GM15510 (cell line): ENCODE measurements around the gene TRMT5.

Source experiments
- POLR2A ChIP-seq: IDR thresholded peaks from 3 replicates; pipeline ENCODE4 v1.6.1; 2011; ENCODE audit warnings: borderline replicate concordance; ENCODE audit not compliant: insufficient read length; ENCODE audit errors: extremely low read depth

The TRMT5 gene

DNA sequence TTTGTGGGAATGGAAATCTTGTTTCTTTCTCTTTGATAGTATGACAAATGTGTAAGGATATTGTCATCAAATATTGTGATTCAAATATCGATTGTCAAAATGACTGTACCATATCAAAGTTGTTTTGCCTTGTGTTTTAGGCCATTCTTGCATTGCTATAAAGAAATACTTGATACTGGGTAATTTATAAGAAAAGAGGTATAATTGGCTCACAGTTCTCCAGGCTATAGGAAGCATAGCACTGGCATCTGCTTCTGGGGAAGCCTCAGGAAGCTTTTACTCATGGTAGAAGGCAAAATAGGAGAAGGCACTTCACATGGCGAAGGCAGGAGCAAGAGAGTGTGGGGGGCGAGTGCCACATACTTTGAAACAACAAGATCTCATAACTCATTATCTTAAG, 7.8 kb downstream of the TRMT5 start:
- TF ChIP-seq POLR2A = no peak

DNA sequence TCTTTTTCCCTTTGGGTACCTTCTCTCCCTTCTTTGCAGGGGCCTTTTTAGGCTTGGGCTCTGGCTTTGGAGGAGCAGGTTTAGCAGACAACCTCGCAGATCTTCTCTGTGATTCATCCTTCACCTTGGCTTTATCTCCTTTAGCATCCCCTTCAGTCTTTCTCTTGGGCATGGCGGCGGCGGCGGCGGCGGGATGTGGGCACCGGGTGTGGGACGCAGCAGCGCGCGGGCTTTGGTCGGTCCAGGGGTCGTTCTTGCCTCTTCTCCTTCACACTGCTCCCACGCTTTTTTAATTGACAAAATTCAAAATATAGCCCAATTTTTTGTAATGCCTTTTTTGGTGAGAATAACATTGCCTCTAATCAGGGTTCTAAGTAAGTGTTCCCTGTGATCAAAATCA, 8.6 kb downstream of the TRMT5 start:
- no peak for TF ChIP-seq POLR2A

DNA sequence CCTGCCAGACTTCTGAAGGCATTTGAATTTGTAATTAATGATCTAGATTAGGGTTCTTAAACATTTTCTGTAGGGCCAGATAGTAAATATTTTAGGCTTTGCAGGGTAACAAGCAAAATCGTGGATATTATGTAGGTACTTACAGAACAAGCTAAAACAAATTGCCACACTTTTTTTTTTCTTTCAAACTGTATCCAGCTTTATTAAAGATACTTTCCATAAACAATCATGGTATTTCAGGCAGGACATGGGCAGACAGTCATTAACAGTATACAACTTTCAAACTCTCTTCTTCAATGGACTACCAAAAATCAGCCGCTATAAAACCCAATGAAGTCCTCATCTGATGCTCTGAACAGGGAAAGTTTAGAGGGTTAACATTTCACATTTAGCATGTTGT, 9.6 kb downstream of the TRMT5 start:
- no peak for TF ChIP-seq POLR2A

DNA sequence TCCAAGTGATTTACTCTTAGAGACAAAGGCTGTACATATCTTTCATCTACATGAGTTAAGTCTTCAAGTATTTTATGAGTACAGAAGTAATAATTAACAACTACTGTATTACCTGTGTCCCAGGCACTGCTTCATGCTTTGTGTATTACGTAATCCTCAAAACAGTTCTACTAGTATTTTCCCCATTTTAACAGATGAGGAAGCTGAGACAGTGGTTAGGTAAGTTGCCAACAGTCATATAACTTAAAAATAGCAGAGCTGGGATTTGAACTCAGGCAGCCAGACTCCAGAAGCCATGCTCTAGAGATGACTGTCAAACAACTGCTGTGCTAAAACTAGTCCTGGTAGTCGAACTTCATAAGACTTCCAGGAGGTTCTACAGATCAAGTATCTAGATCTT, 10.7 kb downstream of the TRMT5 start:
- no peak for TF ChIP-seq POLR2A

DNA sequence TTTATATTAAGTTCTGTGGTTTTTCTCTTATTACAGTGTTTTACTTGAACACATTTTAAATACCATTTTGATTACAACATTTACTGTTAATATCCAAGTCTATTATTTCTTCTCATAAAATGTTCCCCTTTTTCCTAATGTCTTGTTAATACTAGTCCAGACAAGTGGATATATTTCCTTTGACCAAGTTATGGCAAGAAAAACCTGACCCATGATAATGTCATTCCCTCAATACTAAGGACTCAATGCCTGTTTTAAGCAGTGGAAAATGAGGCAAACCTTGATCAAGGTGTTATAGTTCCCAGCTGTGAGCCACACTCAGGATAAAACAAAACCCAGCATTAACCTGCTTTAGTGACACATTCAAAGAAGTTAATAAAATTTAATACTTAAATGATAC, 12.2 kb downstream of the TRMT5 start:
- TF ChIP-seq POLR2A = no peak

DNA sequence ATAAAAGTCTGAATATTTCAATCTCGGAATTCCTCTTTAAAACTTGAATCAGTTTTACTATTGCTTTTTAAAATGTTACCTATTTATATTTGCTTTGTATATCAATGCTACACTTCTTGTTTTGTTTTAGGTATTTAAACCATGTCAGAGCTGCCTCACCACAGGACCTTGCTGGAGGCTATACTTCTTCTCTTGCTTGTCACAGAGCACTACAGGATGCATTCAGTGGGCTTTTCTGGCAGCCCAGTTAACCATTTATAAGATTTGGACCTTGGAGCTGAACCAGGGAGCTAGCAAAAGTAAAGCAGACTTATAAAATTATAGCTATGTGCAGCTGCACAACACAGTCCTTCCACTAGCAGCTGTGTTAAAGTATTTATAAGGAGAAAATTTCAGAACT, 12.8 kb downstream of the TRMT5 start:
- TF ChIP-seq POLR2A = no peak

DNA sequence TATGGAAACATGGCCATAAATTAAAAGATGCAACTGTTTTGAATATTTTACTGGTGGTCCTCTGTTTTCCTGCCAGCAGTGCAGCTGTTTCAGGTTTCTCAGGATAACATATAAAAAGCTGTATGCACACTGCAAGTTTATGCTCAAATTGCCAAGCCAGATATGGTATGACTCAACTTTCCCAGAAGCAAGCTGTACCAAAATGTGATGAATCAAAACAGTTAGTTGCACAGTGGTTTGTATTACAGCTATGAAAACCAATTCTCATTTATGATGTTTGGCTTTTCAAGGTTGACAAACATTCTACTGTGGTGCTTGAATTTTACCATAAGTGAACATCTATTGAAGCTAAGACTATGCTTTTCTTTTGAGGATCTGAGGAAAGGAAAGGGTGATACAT, 15.5 kb downstream of the TRMT5 start:
- no peak for TF ChIP-seq POLR2A

DNA sequence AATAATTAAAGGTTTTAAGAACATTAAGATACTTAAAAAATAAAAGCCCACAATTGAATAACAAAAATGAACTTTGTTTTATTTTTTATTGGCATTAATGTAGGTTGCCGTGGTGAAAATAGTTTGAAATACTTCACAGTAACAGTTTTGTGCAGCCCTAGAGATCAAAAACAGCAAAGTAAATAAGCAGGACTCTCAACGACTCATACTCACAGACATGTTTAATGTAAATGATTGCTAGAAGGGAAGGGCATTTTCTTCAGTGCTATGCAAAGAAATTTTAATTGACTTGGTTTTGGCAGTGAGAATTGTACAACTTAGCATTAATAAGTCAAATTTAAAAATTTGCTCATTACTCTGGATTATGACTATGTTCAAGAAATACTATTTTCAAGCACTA, 16.0 kb downstream of the TRMT5 start:
- no peak for TF ChIP-seq POLR2A

DNA sequence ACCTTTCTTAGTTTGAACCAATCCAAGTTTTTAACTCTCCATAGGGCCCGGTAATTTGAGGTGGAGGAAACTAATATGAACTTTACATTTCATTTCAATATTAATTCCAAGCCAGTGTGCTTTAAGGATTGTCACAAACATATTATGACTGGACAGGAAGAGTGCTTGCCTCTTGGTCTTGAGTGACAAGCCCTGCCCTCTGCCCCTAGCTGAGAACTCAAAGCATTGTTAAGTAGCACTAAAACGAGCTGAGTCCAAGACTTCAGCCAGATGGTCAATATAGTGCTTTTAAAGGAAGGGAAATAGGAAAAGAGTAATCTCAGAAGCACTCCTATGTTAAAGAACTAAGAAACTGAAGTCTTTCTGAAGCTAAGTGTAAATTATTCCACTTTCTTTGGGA, 17.1 kb downstream of the TRMT5 start:
- no peak for TF ChIP-seq POLR2A

DNA sequence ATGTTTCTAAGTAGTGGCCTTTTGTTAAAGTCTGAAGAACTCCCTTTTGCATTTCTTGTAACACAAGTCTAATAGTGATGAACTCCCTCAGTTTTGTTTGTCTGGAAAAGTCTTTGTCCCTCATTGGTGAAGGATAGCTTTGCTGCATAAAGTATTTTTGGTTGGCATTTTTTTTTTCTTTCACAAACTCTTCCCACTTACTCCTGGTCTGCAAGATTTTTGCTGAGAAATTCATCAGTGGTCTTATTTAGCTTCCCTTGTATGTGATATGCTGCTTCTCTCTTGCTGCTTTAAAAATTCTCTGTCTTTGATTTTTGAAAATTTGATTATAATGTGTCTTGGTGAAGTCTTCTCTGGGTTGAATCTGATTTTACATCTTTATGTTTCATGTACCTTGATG, 22.7 kb downstream of the TRMT5 start:
- no peak for TF ChIP-seq POLR2A

DNA sequence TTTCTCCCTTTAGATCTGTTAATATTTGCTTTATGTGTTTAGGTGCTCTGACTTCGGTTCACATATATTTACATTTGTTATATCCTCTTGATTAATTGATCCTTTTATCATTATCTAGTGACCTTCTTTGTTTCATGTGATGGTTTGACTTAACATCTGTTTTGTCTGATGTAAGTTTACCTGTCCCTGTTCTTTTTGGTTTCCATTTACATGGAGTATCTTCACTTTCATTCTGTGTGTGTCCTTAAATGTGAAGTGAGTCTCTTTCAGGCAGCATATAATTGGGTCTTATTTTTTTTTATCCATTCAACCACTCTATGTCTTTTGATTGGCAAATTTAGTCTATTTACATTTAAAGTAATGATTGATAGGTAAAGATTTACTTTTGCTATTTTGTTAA, 24.2 kb downstream of the TRMT5 start:
- no peak for TF ChIP-seq POLR2A

DNA sequence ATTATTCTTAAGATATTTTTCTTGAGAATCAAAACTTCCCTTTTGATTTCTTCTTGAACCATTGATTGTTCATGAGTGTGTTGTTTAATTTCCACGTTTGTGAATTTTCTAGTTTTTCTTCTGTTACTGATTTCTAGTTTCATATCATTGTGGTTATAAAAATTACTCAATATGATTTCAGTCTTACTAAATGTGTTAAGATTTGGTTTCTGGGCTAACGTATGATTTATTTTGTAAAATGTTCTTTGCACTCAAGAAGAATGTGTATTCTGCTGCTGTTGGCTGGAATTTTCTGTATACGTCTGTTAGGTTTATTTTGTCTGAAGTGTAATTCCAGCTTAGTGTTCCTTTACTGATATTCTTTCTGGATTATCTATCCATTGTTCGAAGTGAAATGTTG, 24.7 kb downstream of the TRMT5 start:
- no peak for TF ChIP-seq POLR2A

DNA sequence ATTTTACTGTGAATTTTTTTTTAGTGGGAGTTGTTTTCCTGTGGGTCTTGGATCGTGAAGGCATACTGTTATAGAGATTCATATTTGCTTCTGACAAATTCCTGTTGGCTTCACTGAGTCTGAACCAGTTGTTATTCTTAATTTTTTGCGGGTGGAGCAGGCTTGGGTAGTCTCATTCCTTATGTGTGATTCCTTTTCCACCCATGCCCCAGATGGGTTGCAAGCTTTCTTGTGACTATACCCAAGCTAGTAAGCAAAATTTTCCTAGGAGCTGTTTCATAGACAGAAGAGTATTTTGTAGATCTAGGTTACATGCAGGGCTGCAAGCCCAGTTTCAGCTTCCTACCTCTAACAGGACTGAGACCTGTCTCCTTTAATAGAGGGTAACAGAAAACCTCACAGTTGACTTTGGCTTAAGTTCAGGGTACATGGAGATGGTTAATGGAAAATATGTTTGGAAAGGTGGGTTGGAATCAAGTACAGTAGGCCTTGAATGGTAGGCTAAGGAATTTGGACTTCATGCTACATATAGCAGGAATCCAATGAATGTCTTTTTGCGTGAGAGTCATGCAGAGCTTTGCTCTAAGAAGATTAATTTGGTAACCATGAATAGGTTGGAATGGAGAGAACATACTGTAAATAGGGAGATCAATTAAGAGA, 29.0 kb downstream of the TRMT5 start:
- no peak for TF ChIP-seq POLR2A

DNA sequence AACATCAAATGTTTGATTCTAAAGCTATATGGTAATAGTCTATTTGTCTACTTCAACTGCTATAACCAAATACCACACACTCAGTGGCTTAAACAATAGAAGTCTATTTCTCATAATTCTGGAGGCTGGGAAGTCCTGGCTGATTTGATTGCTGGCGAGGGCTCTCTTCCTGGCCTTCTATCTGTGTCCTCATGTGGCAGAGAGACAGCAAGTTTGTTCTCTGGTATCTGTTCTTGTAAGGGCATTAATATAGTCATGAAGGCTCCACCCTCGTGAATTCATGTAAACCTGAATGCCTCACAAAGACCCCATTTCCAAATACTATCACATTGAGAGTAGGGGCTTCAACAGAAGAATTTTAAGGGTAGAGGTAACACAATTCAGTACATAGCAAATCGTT, 34.1 kb downstream of the TRMT5 start:
- no peak for TF ChIP-seq POLR2A

DNA sequence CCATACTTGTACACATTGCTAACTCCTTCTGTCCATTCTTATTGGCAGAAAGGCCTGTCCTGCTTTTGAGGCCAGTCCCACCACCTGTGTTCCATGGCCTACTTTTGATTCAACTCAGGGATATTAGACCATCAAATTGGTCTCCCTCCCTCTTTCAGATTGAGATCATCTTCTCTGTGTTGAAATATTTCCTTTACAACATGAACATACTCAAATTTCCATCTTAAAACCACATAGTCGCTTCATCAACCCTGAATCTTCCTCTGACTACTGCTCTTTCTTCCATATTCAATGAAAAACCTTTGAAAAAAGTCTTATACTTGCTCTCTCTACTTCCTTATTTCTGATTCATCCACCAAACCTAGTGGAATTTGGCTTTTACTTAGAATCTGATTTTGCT, 34.9 kb downstream of the TRMT5 start:
- no peak for TF ChIP-seq POLR2A

DNA sequence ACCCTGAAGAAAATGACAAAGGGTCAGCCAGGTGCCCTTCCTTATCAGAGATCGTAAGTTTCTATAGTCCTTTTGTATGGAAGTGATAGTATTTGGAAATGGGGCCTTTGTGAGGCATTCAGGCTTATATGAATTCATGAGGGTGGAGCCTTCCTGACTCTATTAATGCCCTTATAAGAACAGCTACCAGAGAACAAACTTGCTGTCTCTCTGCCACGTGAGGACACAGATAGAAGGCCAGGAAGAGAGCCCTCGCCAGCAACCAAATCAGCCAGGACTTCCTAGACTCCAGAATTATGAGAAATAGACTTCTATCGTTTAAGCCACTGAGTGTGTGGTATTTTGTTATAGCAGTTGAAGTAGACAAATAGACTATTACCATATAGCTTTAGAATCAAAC, 36.7 kb downstream of the TRMT5 start:
- no peak for TF ChIP-seq POLR2A

DNA sequence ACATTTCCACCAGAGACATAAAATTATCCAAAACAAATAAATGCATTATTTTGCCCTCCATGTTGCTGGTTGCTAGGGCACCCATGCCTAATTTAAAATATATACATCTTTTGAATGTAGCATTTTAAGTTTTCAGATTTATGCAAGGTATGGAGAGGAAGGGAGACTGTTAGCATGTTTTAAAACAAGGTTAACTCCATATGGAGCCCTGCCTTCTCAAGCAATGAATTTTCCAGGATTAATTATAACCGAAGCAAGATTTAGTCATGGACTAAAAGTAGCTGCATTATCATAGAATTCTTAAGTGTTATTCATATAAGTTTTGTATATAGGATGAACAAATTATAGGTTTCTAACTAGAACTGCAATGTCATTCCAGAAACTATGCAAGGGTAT, 37.2 kb downstream of the TRMT5 start:
- TF ChIP-seq POLR2A = no peak
